Suprapubic skin (tissue), 4 donors: ENCODE data around the gene CNR2.

Source experiments
- CTCF ChIP-seq, 2 donors: fragments of 200-600 bp in 1 of 2; fragments of 450-650 bp in 1 of 2; sonication (generic) in 1 of 2; IDR thresholded peaks; one replicate each; pipeline ENCODE4 v1.5.1; 2016 to 2019; ENCODE audit warnings: antibody characterized with exemption in 2 of 2, mild to moderate bottlenecking in 1 of 2, moderate library complexity in 1 of 2
- POLR2A ChIP-seq, 2 donors: fragments of 450-650 bp; IDR thresholded peaks; one replicate each; pipeline ENCODE4 v1.6.1; 2017; ENCODE audit warnings: antibody characterized with exemption in 2 of 2, mild to moderate bottlenecking in 2 of 2, moderate library complexity in 2 of 2
- POLR2AphosphoS5 ChIP-seq, 3 donors: sonication (generic); formaldehyde crosslinking; IDR thresholded peaks; one replicate each; pipeline ENCODE4 v1.6.1; 2017; ENCODE audit warnings: antibody characterized with exemption in 3 of 3

GRCh38 chr1:23897083-23897482 lies 16.1 kb downstream of the CNR2 start:
- TF ChIP-seq POLR2AphosphoS5 (IDR thresholded peaks at IDR 0.05) (no peak), CTCF (IDR thresholded peaks at IDR 0.05) (no peak), POLR2A (IDR thresholded peaks at IDR 0.05) (no peak)
